Trophoblast cell (in vitro differentiated cells and primary cell): ENCODE results near the gene FANCL.
"Not testable (repeated sequence)": the region's sequence is repeated elsewhere in the genome, so short reads cannot be mapped to it uniquely, and the experiment has no call there.

Experiments used
- DNase-seq, 2 donors: peaks; one replicate each; pipeline ENCODE4 v3.0.0-alpha.2; 2016
- H2AFZ ChIP-seq: 2 replicates; pipeline ENCODE4 v1.6.1; 2013; ENCODE audit warnings: low read length, moderate library complexity, mild to moderate bottlenecking; ENCODE audit not compliant: insufficient read depth, poor library complexity
- H2AK5ac ChIP-seq: 2 replicates; pipeline ENCODE4 v1.6.1; 2013; ENCODE audit warnings: mild to moderate bottlenecking, low read length
- H2BK120ac ChIP-seq: 2 replicates; pipeline ENCODE4 v1.6.1; 2013; ENCODE audit warnings: low read length, mild to moderate bottlenecking, moderate library complexity; ENCODE audit not compliant: insufficient read depth, poor library complexity
- H2BK12ac ChIP-seq: 2 replicates; pipeline ENCODE4 v1.6.1; 2013; ENCODE audit warnings: mild to moderate bottlenecking, low read length, moderate library complexity
- H2BK5ac ChIP-seq: 2 replicates; pipeline ENCODE4 v1.6.1; 2013; ENCODE audit warnings: low read length, low read depth, moderate library complexity, mild to moderate bottlenecking; ENCODE audit not compliant: poor library complexity
- H3K14ac ChIP-seq: 2 replicates; pipeline ENCODE4 v1.6.1; 2013; ENCODE audit warnings: mild to moderate bottlenecking, low read length
- H3K18ac ChIP-seq: 2 replicates; pipeline ENCODE4 v1.6.1; 2013; ENCODE audit warnings: mild to moderate bottlenecking, low read length
- H3K23ac ChIP-seq: 2 replicates; pipeline ENCODE4 v1.6.1; 2013; ENCODE audit warnings: low read length
- H3K27ac ChIP-seq: 2 replicates; pipeline ENCODE4 v1.5.1; 2013; ENCODE audit warnings: low read depth, mild to moderate bottlenecking, inconsistent platforms, low read length, moderate library complexity
- H3K27me3 ChIP-seq: 2 replicates; pipeline ENCODE4 v1.6.1; 2013; ENCODE audit warnings: inconsistent platforms, mild to moderate bottlenecking, low read length, moderate library complexity; ENCODE audit not compliant: insufficient read depth
- H3K36me3 ChIP-seq, 2 experiments: 1 replicate in 1 of 2; 2 replicates in 1 of 2; pipeline ENCODE4 v1.6.1; 2013; ENCODE audit warnings: low read length in 2 of 2, mild to moderate bottlenecking in 2 of 2, moderate library complexity in 1 of 2; ENCODE audit not compliant: insufficient read depth in 2 of 2, control insufficient read depth in 1 of 2
- H3K4ac ChIP-seq: 2 replicates; pipeline ENCODE4 v1.6.1; 2013; ENCODE audit warnings: low read depth, mild to moderate bottlenecking, low read length, moderate library complexity
- H3K4me1 ChIP-seq, 2 experiments: 1 replicate in 1 of 2; 2 replicates in 1 of 2; pipeline ENCODE4 v1.6.1; 2013; ENCODE audit warnings: low read length in 2 of 2, mild to moderate bottlenecking in 2 of 2, moderate library complexity in 1 of 2; ENCODE audit not compliant: insufficient read depth in 2 of 2, control insufficient read depth in 1 of 2
- H3K4me2 ChIP-seq: 2 replicates; pipeline ENCODE4 v1.6.1; 2013; ENCODE audit warnings: inconsistent platforms, mild to moderate bottlenecking, low read length, moderate library complexity
- H3K4me3 ChIP-seq: 2 replicates; pipeline ENCODE4 v1.5.1; 2013; ENCODE audit warnings: mild to moderate bottlenecking, low read depth, low read length, inconsistent platforms
- H3K79me1 ChIP-seq: one replicate; pipeline ENCODE4 v1.6.1; 2013; ENCODE audit warnings: low read length
- H3K79me2 ChIP-seq: 2 replicates; pipeline ENCODE4 v1.6.1; 2013; ENCODE audit warnings: low read length, mild to moderate bottlenecking; ENCODE audit not compliant: control insufficient read depth, insufficient read depth, poor library complexity
- H3K9ac ChIP-seq: 2 replicates; pipeline ENCODE4 v1.6.1; 2013; ENCODE audit warnings: mild to moderate bottlenecking, low read length
- H3K9me3 ChIP-seq: 2 replicates; pipeline ENCODE4 v1.6.1; 2013; ENCODE audit warnings: low read depth, mild to moderate bottlenecking, control low read depth, inconsistent platforms, low read length; ENCODE audit not compliant: insufficient read depth
- H4K12ac ChIP-seq: 2 replicates; pipeline ENCODE4 v1.6.1; 2013; ENCODE audit warnings: low read depth, mild to moderate bottlenecking, low read length, moderate library complexity
- H4K8ac ChIP-seq: 2 replicates; pipeline ENCODE4 v1.6.1; 2013; ENCODE audit warnings: low read depth, mild to moderate bottlenecking, low read length, moderate library complexity
- H4K91ac ChIP-seq: one replicate; pipeline ENCODE4 v1.6.1; 2013; ENCODE audit warnings: low read depth, mild to moderate bottlenecking, low read length, moderate library complexity
- WGBS: extraction: QIAGEN DNeasy Blood & Tissue Kit; methylation state at CpG from one replicate; pipeline ENCODE4 v1.1.7; 2013; ENCODE audit warnings: missing lambda C conversion rate; ENCODE audit not compliant: insufficient read length, insufficient coverage; ENCODE audit errors: extremely low coverage; 5-methylcytosine and 5-hydroxymethylcytosine counted together

FANCL gene

GRCh38 chr2:58227171-58227917, 13.8 kb downstream of the FANCL start:
- Histone ChIP-seq H3K9me3 (no peaks in the 10 kb centered on the region), H3K14ac (no peak overlapping the region), H4K8ac (no peak overlapping the region), H2BK120ac (no peak overlapping the region), H2AFZ (no peak overlapping the region), H2BK5ac (no peak overlapping the region), H3K4ac (no peak overlapping the region), H2BK12ac (no peak overlapping the region), H3K79me1 (no peaks in the 10 kb centered on the region), H2AK5ac (no peak overlapping the region), H3K4me3 (no peak overlapping the region), H3K4me2 (no peak overlapping the region), H3K9ac (no peak overlapping the region), H3K79me2 (no peaks in the 10 kb centered on the region), H3K27ac (no peak overlapping the region), H4K12ac (no peak overlapping the region), H3K27me3 (no peaks in the 10 kb centered on the region), H4K91ac (no peak overlapping the region), H3K18ac (no peak overlapping the region), H3K23ac (peak overlapping the region; percentile 86), H3K36me3 (peaks cover 6 to 8% of the 10 kb centered on the region in 2 experiments), H3K4me1 (no peaks in the 10 kb centered on the region)
- no CpG with 5 or more reads among the region's 16 CpGs for WGBS
- no peak for DNase-seq

GRCh38 chr2:58221909-58222308, 19.2 kb downstream of the FANCL start:
- Histone ChIP-seq H3K18ac (no peak overlapping the region), H2AFZ (no peak overlapping the region), H4K91ac (no peak overlapping the region), H2BK12ac (no peak overlapping the region), H3K23ac (no peak overlapping the region), H4K12ac (no peak overlapping the region), H2AK5ac (no peak overlapping the region), H3K4me3 (no peak overlapping the region), H2BK120ac (no peak overlapping the region), H3K36me3 (peaks cover under 1% of the 10 kb centered on the region in 2 experiments), H4K8ac (no peak overlapping the region), H3K27ac (no peak overlapping the region), H3K79me2 (no peaks in the 10 kb centered on the region), H3K4me2 (no peak overlapping the region), H3K79me1 (no peaks in the 10 kb centered on the region), H3K9me3 (no peaks in the 10 kb centered on the region), H3K9ac (no peak overlapping the region), H3K4me1 (no peaks in the 10 kb centered on the region), H3K14ac (no peak overlapping the region), H3K27me3 (no peaks in the 10 kb centered on the region), H3K4ac (no peak overlapping the region), H2BK5ac (no peak overlapping the region)
- WGBS = no CpG with 5 or more reads among the region's 2 CpGs
- DNase-seq = no peak

GRCh38 chr2:58215429-58215828, 25.7 kb downstream of the FANCL start:
- H2BK12ac ChIP-seq = no peak overlapping the region
- no peak overlapping the region for H2BK120ac ChIP-seq
- H3K79me1 ChIP-seq = no peaks in the 10 kb centered on the region
- H4K8ac ChIP-seq = no peak overlapping the region
- H3K9me3 ChIP-seq = peaks cover 6% of the 10 kb centered on the region
- no peak overlapping the region for H4K12ac ChIP-seq
- H3K9ac ChIP-seq = no peak overlapping the region
- H3K18ac ChIP-seq = no peak overlapping the region
- H4K91ac ChIP-seq = no peak overlapping the region
- H3K4me3 ChIP-seq = no peak overlapping the region
- no peak overlapping the region for H2AK5ac ChIP-seq
- no peaks in the 10 kb centered on the region for H3K79me2 ChIP-seq
- DNase-seq = no peak
- H3K23ac ChIP-seq = no peak overlapping the region
- no peak overlapping the region for H3K27ac ChIP-seq
- no peak overlapping the region for H3K4me2 ChIP-seq
- no CpG with 5 or more reads among the region's 1 CpG for WGBS
- no peak overlapping the region for H3K4ac ChIP-seq
- H3K36me3 ChIP-seq = peaks cover 6 to 11% of the 10 kb centered on the region in 2 experiments
- H3K27me3 ChIP-seq = no peaks in the 10 kb centered on the region
- no peak overlapping the region for H2BK5ac ChIP-seq
- H3K14ac ChIP-seq = no peak overlapping the region
- H3K4me1 ChIP-seq = no peaks in the 10 kb centered on the region
- H2AFZ ChIP-seq = no peak overlapping the region

- H4K91ac ChIP-seq, H2AFZ ChIP-seq, H2BK5ac ChIP-seq, H3K4me2 ChIP-seq, H3K27ac ChIP-seq, H4K8ac ChIP-seq, DNase-seq, H3K18ac ChIP-seq, H3K9ac ChIP-seq, H3K9me3 ChIP-seq, H3K4ac ChIP-seq, H2AK5ac ChIP-seq, H3K27me3 ChIP-seq, H3K23ac ChIP-seq, H3K4me1 ChIP-seq, H3K79me1 ChIP-seq, H2BK12ac ChIP-seq, H4K12ac ChIP-seq, H3K4me3 ChIP-seq, H3K14ac ChIP-seq, H2BK120ac ChIP-seq, H3K79me2 ChIP-seq: not testable (repeated sequence)
- peaks cover 6 to 15% of the 10 kb centered on the region in 2 experiments for H3K36me3 ChIP-seq
- no CpG with 5 or more reads among the region's 6 CpGs for WGBS
These were observed 30.1 kb downstream of the FANCL start for GRCh38 chr2:58210951-58211568.
